GM12892 (cell line): Measurements from ENCODE around the gene TAC4.

ENCODE experiments used
- POLR2A ChIP-seq: IDR thresholded peaks from 2 replicates; pipeline ENCODE4 v1.6.1; 2011; ENCODE audit warnings: low read depth, low read length, control low read depth
- POLR2AphosphoS5 ChIP-seq: IDR thresholded peaks from 2 replicates; pipeline ENCODE4 v1.6.1; 2011; ENCODE audit warnings: low read depth, low read length, control low read depth

- no peak for TF ChIP-seq POLR2AphosphoS5
- no peak for TF ChIP-seq POLR2A
Observed at GRCh38 chr17:49895812-49896211, 47.9 kb upstream of the TAC4 start.
